ENCODE results near the gene EFCAB6. TPM values are rescaled to one million over a fixed set of nuclear protein-coding genes. Genes with fewer than 3 reads are reported as not detected.

EFCAB6 gene
- total and polyA plus RNA-seq, 9 of the 15 experiments (the other 6 are each of a cell fraction or from before 2014, with no cell fraction given): 0.06 TPM; not detected in 8

- Histone ChIP-seq H3K9ac (ENCODE audit: insufficient read depth in 1 of 2, low read depth in 2 of 2, low read length in 2 of 2) (no peak overlapping the region; a peak in 1 of 4 replicates), H3K4me1 (replicated peaks in 1 of 2; ENCODE audit: control insufficient read depth in 2 of 2, insufficient read depth in 2 of 2, low read length in 2 of 2) (no peaks in the 10 kb centered on the region), H3K27me3 (ENCODE audit: control insufficient read depth in 2 of 2, insufficient read depth in 2 of 2, low read length in 2 of 2) (peaks cover 0 to 7% of the 10 kb centered on the region in 2 experiments; a peak in 2 of 5 replicates), H3K4me2 (ENCODE audit: insufficient read depth, low read length) (no peak overlapping the region), H3K4me3 (no peak overlapping the region), H2AFZ (ENCODE audit: low read depth, low read length) (no peak overlapping the region), H3K9me1 (ENCODE audit: control insufficient read depth, insufficient read depth, low read length) (no peaks in the 10 kb centered on the region), H3K79me2 (ENCODE audit: control insufficient read depth, insufficient read depth, low read length) (no peaks in the 10 kb centered on the region), H3K27ac (ENCODE audit: extremely low read depth, low read depth, low read length) (no peak overlapping the region), H4K20me1 (replicated peaks; ENCODE audit: control insufficient read depth, insufficient read depth, low read length) (no peaks in the 10 kb centered on the region; the same call in 1 of the 2 replicates), H3K36me3 (ENCODE audit: control insufficient read depth, insufficient read depth, low read length) (no peaks in the 10 kb centered on the region), H3K9me3 (replicated peaks; ENCODE audit: control insufficient read depth, insufficient read depth, low read depth, low read length) (no peaks in the 10 kb centered on the region)
- DNase-seq (ENCODE audit: extremely low read depth in 1 of 4, low spot score in 3 of 4) (no peak), FAIRE-seq (no peak), ATAC-seq (no peak)
- POLR2A ChIA-PET: interaction anchor here (0.6 kb wide), 1 partner anchor 23 kb away, joined by 4 read pairs; no protein-coding TSS in a partner anchor
- in situ Hi-C loops (cut with MboI): no loop called here
- WGBS (ENCODE audit: insufficient coverage, low coverage, missing lambda C conversion rate): under 1% methylated on average over 17 of the region's 26 CpGs
- BruUV-seq (replicated peaks): no TSS peak
- intact Hi-C loops (cut with micrococcal nuclease): no loop called here
- no peak for TF ChIP-seq HNRNPLL (IDR thresholded peaks at IDR 0.05; ENCODE audit: low read depth, low read length, poor library complexity, severe bottlenecking)
- TF ChIP-seq SMARCA5 (IDR thresholded peaks at IDR 0.05): no peak
- no peak for TF ChIP-seq E2F1 (CRISPR knock-in tag; IDR thresholded peaks at IDR 0.05)
- no peak for TF ChIP-seq CBFA2T2 (conservative IDR thresholded peaks at IDR 0.05)
- TF ChIP-seq RFX1 (IDR thresholded peaks at IDR 0.05): peak; percentile 79
- TF ChIP-seq JUN (IDR thresholded peaks at IDR 0.05; ENCODE audit: borderline replicate concordance, low read depth, low read length): no peak
- no peak for TF ChIP-seq JUN (CRISPR knock-in tag; IDR thresholded peaks at IDR 0.05; ENCODE audit: borderline replicate concordance)
- CTCF ChIA-PET (ENCODE audit: low intra/inter-chr PET ratio): no interaction called here
These were observed 323.9 kb downstream of the EFCAB6 start for GRCh38 chr22:43488031-43488866.

Data from K562 (cell line).